ENCODE data around the gene ZNF599. TPM values are rescaled to one million over a fixed set of nuclear protein-coding genes. Genes with fewer than 3 reads are reported as not detected.

ZNF599 gene
- total RNA-seq, 3 donors from 2014 or later, result 1.9 to 2.7 (median 2.5) TPM

- peak overlapping the region; percentile 29 for H3K4me3 Mint-ChIP-seq
- peaks cover 17% of the 10 kb centered on the region for H3K27me3 Mint-ChIP-seq (ENCODE audit: low read depth)
These were observed 41.8 kb downstream of the ZNF599 start for GRCh38 chr19:34731019-34731829.

DNA sequence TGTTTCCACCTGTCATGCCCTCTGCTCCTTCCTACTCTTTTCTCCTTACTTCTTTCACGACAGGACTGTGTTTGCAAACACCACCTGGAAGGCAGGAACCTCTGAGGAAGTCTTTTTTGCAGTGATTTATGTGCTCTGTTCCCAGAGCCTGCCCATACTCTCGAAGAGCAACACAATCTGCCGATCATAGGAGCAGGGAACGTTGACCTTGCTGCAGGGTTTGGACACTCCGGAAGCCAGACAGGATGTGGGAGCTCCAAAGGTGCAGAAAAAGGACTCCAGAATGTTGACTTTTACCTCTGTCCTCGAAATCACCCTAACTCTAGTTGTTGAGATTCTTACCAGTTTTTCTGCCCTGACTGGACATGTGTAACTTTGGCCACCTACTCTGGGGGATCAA, 47.6 kb downstream of the ZNF599 start:
- no peaks in the 10 kb centered on the region for H3K9me3 Mint-ChIP-seq
- H3K27me3 Mint-ChIP-seq (ENCODE audit: low read depth), result peaks cover 27% of the 10 kb centered on the region
- H3K36me3 Mint-ChIP-seq (ENCODE audit: insufficient read depth), result no peaks in the 10 kb centered on the region
- no peak for DNase-seq
- ATAC-seq, result no peak
- H3K4me3 Mint-ChIP-seq, result no peak overlapping the region
- no peaks in the 10 kb centered on the region for H3K4me1 Mint-ChIP-seq (ENCODE audit: low read depth)

More at GRCh38 chr19:34731019-34731829, 41.8 kb downstream of the ZNF599 start:
- Mint-ChIP-seq H3K9me3 (peaks cover 7% of the 10 kb centered on the region), H3K36me3 (ENCODE audit: insufficient read depth) (peaks cover 10% of the 10 kb centered on the region), H3K4me1 (ENCODE audit: low read depth) (peaks cover 19% of the 10 kb centered on the region)
- no peak for DNase-seq
- no peak for ATAC-seq

DNA sequence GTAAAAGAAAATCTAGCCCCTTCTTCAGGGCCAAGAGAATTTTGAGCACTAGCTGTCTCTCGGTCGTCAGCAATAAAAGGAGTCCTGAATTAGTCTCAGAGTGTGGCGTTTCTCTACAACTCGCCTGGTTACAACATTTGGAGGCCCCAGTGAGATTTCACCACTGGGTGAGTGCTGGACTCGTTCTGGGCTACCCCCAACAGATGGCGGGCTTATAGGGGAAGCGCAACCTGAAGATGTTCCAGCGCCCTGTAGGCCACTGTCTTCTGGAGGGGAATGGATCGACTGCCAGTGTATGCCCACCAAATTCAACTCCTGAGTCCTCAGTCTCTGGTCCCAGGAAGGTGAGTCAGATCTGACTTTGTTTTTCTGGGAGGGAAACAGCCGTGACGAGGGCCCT, 50.7 kb downstream of the ZNF599 start:
- Mint-ChIP-seq H3K36me3 (ENCODE audit: insufficient read depth) (no peaks in the 10 kb centered on the region), H3K9me3 (no peaks in the 10 kb centered on the region), H3K4me1 (ENCODE audit: low read depth) (no peaks in the 10 kb centered on the region), H3K4me3 (no peak overlapping the region), H3K27me3 (ENCODE audit: low read depth) (peaks cover 22% of the 10 kb centered on the region)
- no peak for ATAC-seq
- no peak for DNase-seq

DNA sequence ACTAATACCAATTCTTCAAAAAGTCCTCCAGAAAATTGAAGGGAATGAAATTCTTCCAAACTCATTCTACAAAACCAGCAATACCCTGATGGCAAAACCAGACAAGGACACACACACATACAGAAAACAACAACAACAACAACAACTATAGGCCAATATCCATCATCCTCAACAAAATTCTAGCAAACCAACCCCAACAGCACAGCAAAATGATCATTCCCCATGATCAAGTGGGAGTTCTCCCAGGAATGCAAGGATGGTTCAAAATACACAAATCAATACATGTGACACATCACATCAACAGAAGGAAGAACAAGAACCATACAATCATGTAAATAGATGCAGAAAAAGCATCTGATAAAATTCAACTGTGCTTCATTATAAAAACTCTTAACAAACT, 57.7 kb downstream of the ZNF599 start:
- H3K9me3 Mint-ChIP-seq, result peaks cover 17% of the 10 kb centered on the region
- ATAC-seq (no peak), DNase-seq (no peak)
- H3K27me3 Mint-ChIP-seq (ENCODE audit: low read depth), result peaks cover 28% of the 10 kb centered on the region
- H3K4me1 Mint-ChIP-seq (ENCODE audit: low read depth), result no peaks in the 10 kb centered on the region
- no peak overlapping the region for H3K4me3 Mint-ChIP-seq
- peaks cover 5% of the 10 kb centered on the region for H3K36me3 Mint-ChIP-seq (ENCODE audit: insufficient read depth)

DNA sequence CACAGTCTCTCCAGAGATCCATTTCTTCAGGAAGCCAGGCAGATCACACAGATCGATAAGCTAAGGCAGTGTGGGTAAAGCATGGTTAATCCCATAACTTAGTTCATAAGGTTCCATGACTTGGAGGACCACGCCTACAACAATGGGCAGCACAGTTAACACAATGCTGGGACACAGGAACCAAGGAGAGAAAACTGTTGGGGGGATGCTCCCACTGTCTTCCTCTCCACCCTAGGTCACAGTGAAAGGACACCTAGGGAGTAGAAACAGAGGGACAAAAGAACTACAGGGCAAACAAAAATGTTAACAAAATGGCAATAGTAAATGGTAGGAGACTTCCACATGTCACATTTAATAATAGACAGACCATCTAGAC, 59.8 kb downstream of the ZNF599 start:
- no peak for ATAC-seq
- Mint-ChIP-seq H3K9me3 (peaks cover 17% of the 10 kb centered on the region), H3K4me1 (ENCODE audit: low read depth) (no peaks in the 10 kb centered on the region), H3K4me3 (no peak overlapping the region), H3K27me3 (ENCODE audit: low read depth) (peaks cover 30% of the 10 kb centered on the region), H3K36me3 (ENCODE audit: insufficient read depth) (peaks cover 5% of the 10 kb centered on the region)
- no peak for DNase-seq

GRCh38 chr19:34712395-34713261, 60.4 kb downstream of the ZNF599 start:
- H3K27me3 Mint-ChIP-seq (ENCODE audit: low read depth), result peaks cover 30% of the 10 kb centered on the region
- peaks cover 5% of the 10 kb centered on the region for H3K36me3 Mint-ChIP-seq (ENCODE audit: insufficient read depth)
- no peaks in the 10 kb centered on the region for H3K4me1 Mint-ChIP-seq (ENCODE audit: low read depth)
- ATAC-seq, result peak; percentile 58 to 74
- no peak overlapping the region for H3K4me3 Mint-ChIP-seq
- peak; percentile 38 for DNase-seq
- peaks cover 17% of the 10 kb centered on the region for H3K9me3 Mint-ChIP-seq

DNA sequence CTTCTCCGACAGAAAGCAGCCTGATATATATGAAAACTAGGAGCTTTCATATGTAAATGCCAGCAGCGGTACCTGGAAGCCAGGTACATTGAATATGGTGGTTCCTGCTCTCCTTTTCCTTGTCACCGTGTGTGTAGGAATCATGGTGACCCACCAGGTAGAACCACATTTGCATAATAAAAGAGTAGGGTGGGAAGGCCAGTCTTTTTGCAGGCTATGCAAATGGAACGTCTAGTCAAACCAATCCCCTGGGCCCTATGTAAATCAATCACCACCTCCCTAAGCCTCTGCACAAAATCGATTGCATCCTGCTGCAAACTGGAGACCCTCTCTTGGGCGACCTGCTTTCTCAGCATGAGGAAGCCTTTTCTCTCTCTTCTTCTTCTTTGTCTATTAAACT, 61.1 kb downstream of the ZNF599 start:
- ATAC-seq (no peak), DNase-seq (no peak)
- Mint-ChIP-seq H3K4me1 (ENCODE audit: low read depth) (no peaks in the 10 kb centered on the region), H3K27me3 (ENCODE audit: low read depth) (peaks cover 26% of the 10 kb centered on the region), H3K9me3 (peaks cover 17% of the 10 kb centered on the region), H3K4me3 (no peak overlapping the region), H3K36me3 (ENCODE audit: insufficient read depth) (peaks cover 5% of the 10 kb centered on the region)

Other genes starting within 250 kb of the ZNF599 start
- gene SCGB2B2, start 96.1 kb downstream of the ZNF599 start, total RNA-seq, result under 1 TPM in 2 of 3 donors, not detected in 1; 0.32 to 0.65 TPM
- 10 to 100 TPM; 10.8 to 11.9 (median 11.2) TPM for gene ZNF302, start 95.5 kb downstream of the ZNF599 start, total RNA-seq
- 1 to 10 TPM; 2.4 to 4.2 (median 2.8) TPM for gene ZNF181, start 39.0 kb downstream of the ZNF599 start, total RNA-seq
- gene ZNF30, start 153.7 kb upstream of the ZNF599 start, total RNA-seq, result 1 to 10 TPM; 4.7 to 6.1 (median 4.8) TPM
- 1 to 10 TPM; 2.4 to 2.6 (median 2.6) TPM for gene ZNF792, start 191.0 kb upstream of the ZNF599 start, total RNA-seq
- gene GRAMD1A, start 227.1 kb upstream of the ZNF599 start, total RNA-seq, result 100 to 1,000 TPM; 162 to 192 (median 170) TPM

Measured in activated T-cell treated with anti-CD3 and anti-CD28 coated beads, Interleukin-2, amount 50 U/mL, for 4 hours (primary cell).